Sigmoid colon (tissue), 4 donors: ENCODE results near the gene CPVL.

Experiments
- CTCF ChIP-seq, 4 experiments: fragments of 450-650 bp in 3 of 4; fragments of 200-600 bp in 1 of 4; IDR thresholded peaks; one replicate each; pipeline ENCODE4 v1.5.1; 2016 to 2019; ENCODE audit warnings: antibody characterized with exemption in 4 of 4, mild to moderate bottlenecking in 3 of 4, moderate library complexity in 2 of 4
- POLR2A ChIP-seq, 2 donors: fragments of 450-650 bp; IDR thresholded peaks; one replicate each; pipeline ENCODE4 v1.6.1; 2016; ENCODE audit warnings: antibody characterized with exemption in 2 of 2, mild to moderate bottlenecking in 2 of 2, moderate library complexity in 2 of 2
- POLR2AphosphoS5 ChIP-seq, 4 donors: sonication (generic); formaldehyde crosslinking; IDR thresholded peaks; one replicate each; pipeline ENCODE4 v1.6.1; 2017; ENCODE audit warnings: antibody characterized with exemption in 4 of 4

GRCh38 chr7:29184599-29184998 is 38.3 kb upstream of the CPVL start:
- TF ChIP-seq CTCF (IDR thresholded peaks at IDR 0.05) (no peak), POLR2A (IDR thresholded peaks at IDR 0.05) (no peak), POLR2AphosphoS5 (IDR thresholded peaks at IDR 0.05) (no peak)
